GM19468 (cell line): ENCODE data around the gene TIMM9.
"Not testable (repeated sequence)": the region's sequence is repeated elsewhere in the genome, so short reads cannot be mapped to it uniquely, and the experiment has no call there.

Experiments
- ATAC-seq: cut with Tn5 transposase; IDR thresholded peaks from one replicate; pipeline ENCODE4 v1.9.1; 2021; ENCODE audit warnings: mild to moderate bottlenecking, moderate library complexity, moderate number of reproducible peaks; ENCODE audit not compliant: unreplicated experiment; ENCODE audit errors: extremely low read depth

The TIMM9 gene

GRCh38 chr14:58427281-58428117 is at the start of gene TIMM9, which contains the start of gene KIAA0586:
TIMM9 (minus strand) TSS chr14:58427531; CDS start chr14:58411945, 15,586 bp downstream.
KIAA0586 (plus strand) TSS chr14:58427719; CDS start chr14:58428265, 546 bp downstream.
- peak; percentile 88 for ATAC-seq

- no peak for ATAC-seq
Observed at GRCh38 chr14:58476320-58476719, 49.0 kb upstream of the TIMM9 start.

- ATAC-seq = no peak
Observed at GRCh38 chr14:58469309-58469708, 42.0 kb upstream of the TIMM9 start.

GRCh38 chr14:58467575-58467974 is 40.2 kb upstream of the TIMM9 start:
- no peak for ATAC-seq

- no peak for ATAC-seq
Observed at GRCh38 chr14:58466459-58466858, 39.1 kb upstream of the TIMM9 start.

GRCh38 chr14:58465421-58465820 is 38.1 kb upstream of the TIMM9 start:
- no peak for ATAC-seq

GRCh38 chr14:58464652-58465051 is 37.3 kb upstream of the TIMM9 start:
- no peak for ATAC-seq

GRCh38 chr14:58463147-58463546 is 35.8 kb upstream of the TIMM9 start:
- no peak for ATAC-seq

GRCh38 chr14:58460772-58461171 is 33.4 kb upstream of the TIMM9 start:
- ATAC-seq = no peak

GRCh38 chr14:58455593-58456265 is 28.4 kb upstream of the TIMM9 start:
- no peak for ATAC-seq

- no peak for ATAC-seq
Observed at GRCh38 chr14:58444627-58445026, 17.3 kb upstream of the TIMM9 start.

- no peak for ATAC-seq
Observed at GRCh38 chr14:58439476-58439875, 12.1 kb upstream of the TIMM9 start.

- ATAC-seq = no peak
Observed at GRCh38 chr14:58430156-58430555, 2.8 kb upstream of the TIMM9 start.

- no peak for ATAC-seq
Observed at GRCh38 chr14:58428118-58428683, 870 bp upstream of the TIMM9 start.

- no peak for ATAC-seq
Observed at GRCh38 chr14:58426670-58427280, 556 bp downstream of the TIMM9 start.

- not testable (repeated sequence) for ATAC-seq
Observed at GRCh38 chr14:58416934-58417333, 10.4 kb downstream of the TIMM9 start.

- ATAC-seq = no peak
Observed at GRCh38 chr14:58415636-58416547, 11.4 kb downstream of the TIMM9 start.

- ATAC-seq = no peak
Observed at GRCh38 chr14:58414845-58415244, 12.5 kb downstream of the TIMM9 start.

GRCh38 chr14:58408681-58409215 is 18.6 kb downstream of the TIMM9 start:
- ATAC-seq = no peak
